Neural progenitor cell (in vitro differentiated cells): Measurements from ENCODE around the gene GRAMD2A.

Experiments
- CTCF ChIP-seq: fragments of 200-600 bp; sonication (generic); IDR thresholded peaks from 2 replicates; pipeline ENCODE4 v1.5.1; 2017; ENCODE audit warnings: antibody characterized with exemption, mild to moderate bottlenecking
- EZH2 ChIP-seq: fragments of 200-600 bp; sonication (generic); IDR thresholded peaks from 2 replicates; pipeline ENCODE4 v1.6.1; 2017; ENCODE audit warnings: antibody characterized with exemption, mild to moderate bottlenecking, moderate library complexity
- EZH2phosphoT487 ChIP-seq: fragments of 200-600 bp; sonication (generic); IDR thresholded peaks from 2 replicates; pipeline ENCODE4 v1.6.1; 2017; ENCODE audit warnings: antibody characterized with exemption

DNA sequence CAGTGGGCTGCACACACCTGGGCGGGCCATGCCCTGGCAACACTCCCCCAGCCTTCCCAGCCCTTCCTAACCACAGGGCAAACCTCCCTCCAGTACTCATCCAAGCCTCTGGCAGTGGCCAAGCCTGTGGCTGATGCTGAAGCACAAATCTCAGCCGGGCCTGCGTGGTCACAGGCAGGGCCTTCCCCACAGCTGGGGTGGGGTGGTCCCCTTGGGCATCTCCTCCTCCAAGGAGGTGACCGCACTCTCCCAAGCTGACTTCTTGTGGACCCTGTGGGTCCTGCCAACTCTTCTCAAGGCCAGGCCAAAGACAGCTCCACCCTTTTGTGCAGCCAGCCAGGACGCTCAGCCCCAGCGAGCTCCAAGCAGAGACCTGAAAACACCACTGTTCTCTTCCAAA lies 21.4 kb downstream of the GRAMD2A start:
- no peak for TF ChIP-seq EZH2phosphoT487
- no peak for TF ChIP-seq EZH2
- no peak for TF ChIP-seq CTCF
